Measurements from ENCODE around the gene MRPS5.

MRPS5 gene

GRCh38 chr2:95121407-95122196 lies at the start of gene MRPS5:
Gene MRPS5, minus strand, starts transcription at chr2:95121808. Its CDS starts 17 bp downstream, at chr2:95121791.
- Histone ChIP-seq H3K9ac (ENCODE audit: low read depth in 1 of 2, low read length in 2 of 2) (peak within 1 kb of the TSS; percentile 85 to 94), H3K36me3 (ENCODE audit: control insufficient read depth in 1 of 2, insufficient read depth in 2 of 2, low read length in 2 of 2) (peaks cover 3 to 4% of the 10 kb centered on the region in 2 donors), H3K27me3 (ENCODE audit: control insufficient read depth in 1 of 2, insufficient read depth in 2 of 2, low read length in 2 of 2) (no peaks in the 10 kb centered on the region), H3K9me3 (ENCODE audit: control insufficient read depth in 1 of 2, low read length in 2 of 2) (no peaks in the 10 kb centered on the region), H3K4me3 (ENCODE audit: low read depth in 1 of 2, low read length in 2 of 2) (peak within 1 kb of the TSS; percentile 96 to 97), H3K4me1 (ENCODE audit: control insufficient read depth in 1 of 2, insufficient read depth in 2 of 2, low read length in 2 of 2) (peaks cover 14 to 18% of the 10 kb centered on the region in 2 donors), H3K27ac (ENCODE audit: low read depth, low read length) (peak within 1 kb of the TSS; percentile 91)

GRCh38 chr2:95166065-95166763 lies 44.6 kb upstream of the MRPS5 start:
- H3K27ac ChIP-seq (ENCODE audit: low read depth, low read length): no peak overlapping the region
- H3K4me1 ChIP-seq (ENCODE audit: control insufficient read depth in 1 of 2, insufficient read depth in 2 of 2, low read length in 2 of 2): peaks cover 14 to 16% of the 10 kb centered on the region in 2 donors
- H3K36me3 ChIP-seq (ENCODE audit: control insufficient read depth in 1 of 2, insufficient read depth in 2 of 2, low read length in 2 of 2): no peaks in the 10 kb centered on the region

GRCh38 chr2:95165371-95166064 lies 43.9 kb upstream of the MRPS5 start, which contains the start of gene ZNF2:
Gene ZNF2, plus strand, starts transcription at chr2:95165809. Its CDS starts 10,418 bp downstream, at chr2:95176227.
- Histone ChIP-seq H3K9me3 (ENCODE audit: control insufficient read depth in 1 of 2, low read length in 2 of 2) (no peaks in the 10 kb centered on the region), H3K4me1 (ENCODE audit: control insufficient read depth in 1 of 2, insufficient read depth in 2 of 2, low read length in 2 of 2) (peaks cover 14 to 16% of the 10 kb centered on the region in 2 donors), H3K9ac (ENCODE audit: low read depth in 1 of 2, low read length in 2 of 2) (peak within 1 kb of the TSS; percentile 86 to 97), H3K36me3 (ENCODE audit: control insufficient read depth in 1 of 2, insufficient read depth in 2 of 2, low read length in 2 of 2) (no peaks in the 10 kb centered on the region), H3K27ac (ENCODE audit: low read depth, low read length) (peak within 1 kb of the TSS; percentile 86), H3K27me3 (ENCODE audit: control insufficient read depth in 1 of 2, insufficient read depth in 2 of 2, low read length in 2 of 2) (no peaks in the 10 kb centered on the region), H3K4me3 (ENCODE audit: low read depth in 1 of 2, low read length in 2 of 2) (peak within 1 kb of the TSS; percentile 95 to 99)

More at GRCh38 chr2:95166065-95166763, 44.6 kb upstream of the MRPS5 start:
- H3K9ac ChIP-seq (ENCODE audit: low read depth in 1 of 2, low read length in 2 of 2): peak overlapping the region; percentile 86 to 96
- H3K4me3 ChIP-seq (ENCODE audit: low read depth in 1 of 2, low read length in 2 of 2): peak overlapping the region; percentile 95 to 99
- no peaks in the 10 kb centered on the region for H3K27me3 ChIP-seq (ENCODE audit: control insufficient read depth in 1 of 2, insufficient read depth in 2 of 2, low read length in 2 of 2)
- no peaks in the 10 kb centered on the region for H3K9me3 ChIP-seq (ENCODE audit: control insufficient read depth in 1 of 2, low read length in 2 of 2)

- Histone ChIP-seq H3K27ac (ENCODE audit: low read depth, low read length) (peak overlapping the region; percentile 86), H3K27me3 (ENCODE audit: control insufficient read depth in 1 of 2, insufficient read depth in 2 of 2, low read length in 2 of 2) (no peaks in the 10 kb centered on the region), H3K4me1 (ENCODE audit: control insufficient read depth in 1 of 2, insufficient read depth in 2 of 2, low read length in 2 of 2) (peaks cover 16 to 17% of the 10 kb centered on the region in 2 donors), H3K9ac (ENCODE audit: low read depth in 1 of 2, low read length in 2 of 2) (peak overlapping the region; percentile 86 to 97), H3K9me3 (ENCODE audit: control insufficient read depth in 1 of 2, low read length in 2 of 2) (no peaks in the 10 kb centered on the region), H3K4me3 (ENCODE audit: low read depth in 1 of 2, low read length in 2 of 2) (peak overlapping the region; percentile 95 to 99), H3K36me3 (ENCODE audit: control insufficient read depth in 1 of 2, insufficient read depth in 2 of 2, low read length in 2 of 2) (no peaks in the 10 kb centered on the region)
These were observed 43.4 kb upstream of the MRPS5 start for GRCh38 chr2:95165030-95165370.

GRCh38 chr2:95159690-95160449 lies 38.3 kb upstream of the MRPS5 start, which contains the start of gene ZNF514:
Gene ZNF514, minus strand, starts transcription at chr2:95159848. Its CDS starts 6,595 bp downstream, at chr2:95153253.
- H3K4me1 ChIP-seq (ENCODE audit: control insufficient read depth in 1 of 2, insufficient read depth in 2 of 2, low read length in 2 of 2): peaks cover 17 to 21% of the 10 kb centered on the region in 2 donors
- peaks cover 14 to 25% of the 10 kb centered on the region in 2 donors for H3K36me3 ChIP-seq (ENCODE audit: control insufficient read depth in 1 of 2, insufficient read depth in 2 of 2, low read length in 2 of 2)
- no peak within 1 kb of the TSS for H3K27ac ChIP-seq (ENCODE audit: low read depth, low read length)
- H3K4me3 ChIP-seq (ENCODE audit: low read depth in 1 of 2, low read length in 2 of 2): peak within 1 kb of the TSS; percentile 77 to 93
- no peaks in the 10 kb centered on the region for H3K27me3 ChIP-seq (ENCODE audit: control insufficient read depth in 1 of 2, insufficient read depth in 2 of 2, low read length in 2 of 2)
- H3K9ac ChIP-seq (ENCODE audit: low read depth in 1 of 2, low read length in 2 of 2): peak within 1 kb of the TSS; percentile 57 to 92
- H3K9me3 ChIP-seq (ENCODE audit: control insufficient read depth in 1 of 2, low read length in 2 of 2): peaks cover 11 to 18% of the 10 kb centered on the region in 2 donors

GRCh38 chr2:95158891-95159619 lies 37.4 kb upstream of the MRPS5 start:
- peaks cover 9 to 15% of the 10 kb centered on the region in 2 donors for H3K4me1 ChIP-seq (ENCODE audit: control insufficient read depth in 1 of 2, insufficient read depth in 2 of 2, low read length in 2 of 2)
- no peak overlapping the region for H3K27ac ChIP-seq (ENCODE audit: low read depth, low read length)
- peaks cover 14 to 25% of the 10 kb centered on the region in 2 donors for H3K9me3 ChIP-seq (ENCODE audit: control insufficient read depth in 1 of 2, low read length in 2 of 2)
- peak overlapping the region; percentile 57 to 92 for H3K9ac ChIP-seq (ENCODE audit: low read depth in 1 of 2, low read length in 2 of 2)
- H3K36me3 ChIP-seq (ENCODE audit: control insufficient read depth in 1 of 2, insufficient read depth in 2 of 2, low read length in 2 of 2): peaks cover 22 to 32% of the 10 kb centered on the region in 2 donors
- H3K4me3 ChIP-seq (ENCODE audit: low read depth in 1 of 2, low read length in 2 of 2): peak overlapping the region; percentile 77 to 93
- no peaks in the 10 kb centered on the region for H3K27me3 ChIP-seq (ENCODE audit: control insufficient read depth in 1 of 2, insufficient read depth in 2 of 2, low read length in 2 of 2)

GRCh38 chr2:95158441-95158840 lies 36.8 kb upstream of the MRPS5 start:
- no peaks in the 10 kb centered on the region for H3K27me3 ChIP-seq (ENCODE audit: control insufficient read depth in 1 of 2, insufficient read depth in 2 of 2, low read length in 2 of 2)
- H3K4me3 ChIP-seq (ENCODE audit: low read depth in 1 of 2, low read length in 2 of 2): peak overlapping the region; percentile 77 to 93
- peaks cover 9 to 15% of the 10 kb centered on the region in 2 donors for H3K4me1 ChIP-seq (ENCODE audit: control insufficient read depth in 1 of 2, insufficient read depth in 2 of 2, low read length in 2 of 2)
- H3K36me3 ChIP-seq (ENCODE audit: control insufficient read depth in 1 of 2, insufficient read depth in 2 of 2, low read length in 2 of 2): peaks cover 27 to 35% of the 10 kb centered on the region in 2 donors
- no peak overlapping the region for H3K27ac ChIP-seq (ENCODE audit: low read depth, low read length)
- H3K9me3 ChIP-seq (ENCODE audit: control insufficient read depth in 1 of 2, low read length in 2 of 2): peaks cover 18 to 29% of the 10 kb centered on the region in 2 donors
- H3K9ac ChIP-seq (ENCODE audit: low read depth in 1 of 2, low read length in 2 of 2): peak overlapping the region; percentile 57 to 92

GRCh38 chr2:95149397-95149984 lies 27.9 kb upstream of the MRPS5 start:
- no peaks in the 10 kb centered on the region for H3K27me3 ChIP-seq (ENCODE audit: control insufficient read depth in 1 of 2, insufficient read depth in 2 of 2, low read length in 2 of 2)
- peaks cover 87 to 94% of the 10 kb centered on the region in 2 donors for H3K9me3 ChIP-seq (ENCODE audit: control insufficient read depth in 1 of 2, low read length in 2 of 2)
- peak overlapping the region; percentile 8 to 20 for H3K4me3 ChIP-seq (ENCODE audit: low read depth in 1 of 2, low read length in 2 of 2)
- H3K9ac ChIP-seq (ENCODE audit: low read depth in 1 of 2, low read length in 2 of 2): no peak overlapping the region
- no peak overlapping the region for H3K27ac ChIP-seq (ENCODE audit: low read depth, low read length)
- H3K36me3 ChIP-seq (ENCODE audit: control insufficient read depth in 1 of 2, insufficient read depth in 2 of 2, low read length in 2 of 2): peaks cover 52 to 63% of the 10 kb centered on the region in 2 donors
- H3K4me1 ChIP-seq (ENCODE audit: control insufficient read depth in 1 of 2, insufficient read depth in 2 of 2, low read length in 2 of 2): no peaks in the 10 kb centered on the region
